Thoracic aorta (tissue), 2 donors: ENCODE data around the gene CCDC141. TPM values are rescaled to one million over a fixed set of nuclear protein-coding genes. Genes with fewer than 3 reads are reported as not detected.
"Not testable (repeated sequence)": the region's sequence is repeated elsewhere in the genome, so short reads cannot be mapped to it uniquely, and the experiment has no call there.

ENCODE experiments used
- ATAC-seq: fragments of 150-250 bp; one replicate; pipeline ENCODE4 v1.8.0; 2017; ENCODE audit warnings: low read depth; ENCODE audit not compliant: insufficient number of reproducible peaks, low FRiP score
- DNase-seq: peaks from one replicate; pipeline ENCODE4 v3.0.0-alpha.2; 2020; ENCODE audit warnings: low spot score
- H3K27ac ChIP-seq, 2 donors: fragments of 200-600 bp; sonication (generic); 1 replicate in 1 of 2; 2 replicates in 1 of 2; pipeline ENCODE4 v1.5.1; 2016; ENCODE audit warnings: mild to moderate bottlenecking in 2 of 2, moderate library complexity in 2 of 2
- H3K27me3 ChIP-seq: fragments of 200-600 bp; sonication (generic); replicated peaks from 2 replicates; pipeline ENCODE4 v1.6.0; 2016; ENCODE audit warnings: mild to moderate bottlenecking; ENCODE audit not compliant: insufficient read depth
- H3K36me3 ChIP-seq: fragments of 200-600 bp; sonication (generic); one replicate; pipeline ENCODE4 v1.5.1; 2016
- H3K4me1 ChIP-seq, 2 donors: fragments of 200-600 bp; sonication (generic); 1 replicate in 1 of 2; 2 replicates in 1 of 2; pipeline versions ENCODE4 v1.5.1 to v1.6.0; 2016; ENCODE audit warnings: low read depth in 2 of 2, mild to moderate bottlenecking in 1 of 2; ENCODE audit not compliant: control insufficient read depth in 1 of 2
- H3K4me3 ChIP-seq: fragments of 200-600 bp; sonication (generic); 2 replicates; pipeline ENCODE4 v1.5.1; 2016; ENCODE audit warnings: mild to moderate bottlenecking
- H3K9me3 ChIP-seq: fragments of 200-600 bp; sonication (generic); 2 replicates; pipeline ENCODE4 v1.5.1; 2016
- CTCF ChIP-seq: fragments of 200-600 bp; sonication (generic); IDR thresholded peaks from one replicate; pipeline ENCODE4 v1.5.1; 2019; ENCODE audit warnings: antibody characterized with exemption
- total RNA-seq, 2 donors: library from RNA; depleted of rRNA; stranded (reverse); fragments of >200 nt; gene quantifications; one replicate each; pipeline versions ENCODE4 v1.1.0 to v1.2.3, GENCODE V29; 2016

CCDC141 gene
- total RNA-seq, 2 donors from 2014 or later, result 2.4 to 4.8 TPM

GRCh38 chr2:179021258-179021657 lies 28.7 kb downstream of the CCDC141 start:
- DNase-seq (no peak), ATAC-seq (no peak)
- no peaks in the 10 kb centered on the region for H3K27me3 ChIP-seq
- H3K4me3 ChIP-seq, result no peak overlapping the region
- H3K9me3 ChIP-seq, result no peaks in the 10 kb centered on the region
- peaks cover 0 to 5% of the 10 kb centered on the region in 2 donors for H3K4me1 ChIP-seq
- no peak for TF ChIP-seq CTCF
- no peaks in the 10 kb centered on the region for H3K36me3 ChIP-seq
- no peak overlapping the region for H3K27ac ChIP-seq

- peaks cover 0 to 5% of the 10 kb centered on the region in 2 donors for H3K4me1 ChIP-seq
- no peaks in the 10 kb centered on the region for H3K27me3 ChIP-seq
- DNase-seq (no peak), ATAC-seq (no peak)
- TF ChIP-seq CTCF, result no peak
- H3K9me3 ChIP-seq, result no peaks in the 10 kb centered on the region
- no peak overlapping the region for H3K27ac ChIP-seq
- no peak overlapping the region for H3K4me3 ChIP-seq
- no peaks in the 10 kb centered on the region for H3K36me3 ChIP-seq
Measured at GRCh38 chr2:179020156-179020750, 29.7 kb downstream of the CCDC141 start.

GRCh38 chr2:179019260-179019659 lies 30.7 kb downstream of the CCDC141 start:
- H3K4me3 ChIP-seq, result no peak overlapping the region
- no peaks in the 10 kb centered on the region for H3K9me3 ChIP-seq
- no peaks in the 10 kb centered on the region for H3K36me3 ChIP-seq
- H3K27me3 ChIP-seq, result no peaks in the 10 kb centered on the region
- ATAC-seq (no peak), DNase-seq (no peak)
- TF ChIP-seq CTCF, result no peak
- H3K27ac ChIP-seq, result no peak overlapping the region
- H3K4me1 ChIP-seq, result peaks cover 0 to 5% of the 10 kb centered on the region in 2 donors

DNA sequence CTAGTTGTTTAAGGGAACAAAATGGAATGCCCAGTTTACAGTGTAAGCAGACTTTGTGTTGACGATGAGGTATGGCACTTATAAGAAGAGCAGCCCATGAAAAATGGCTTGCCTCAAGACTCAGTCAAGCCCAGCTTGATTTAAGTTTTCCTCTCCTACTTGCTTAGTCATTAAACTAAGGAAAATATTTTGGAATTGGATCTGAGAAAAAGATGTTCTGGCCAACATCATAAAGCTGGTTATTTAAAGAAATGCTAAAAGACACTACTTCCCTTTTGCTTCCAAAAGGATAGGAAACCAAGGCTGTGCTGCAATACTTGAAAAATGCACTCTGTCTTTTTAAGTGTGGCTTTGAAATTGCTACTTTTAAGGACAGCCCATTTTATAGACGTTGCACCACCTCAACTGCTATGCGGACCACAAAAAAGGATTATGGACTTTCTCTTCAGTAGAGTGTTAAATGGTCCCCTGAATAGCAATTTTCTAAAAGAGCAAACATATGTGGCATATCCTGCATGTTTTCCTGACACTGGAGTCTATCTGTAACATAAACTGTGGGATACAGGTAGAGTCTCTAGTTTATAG lies 32.1 kb downstream of the CCDC141 start:
- Histone ChIP-seq H3K4me1 (peaks cover 0 to 5% of the 10 kb centered on the region in 2 donors), H3K9me3 (no peaks in the 10 kb centered on the region), H3K27ac (no peak overlapping the region), H3K4me3 (no peak overlapping the region), H3K36me3 (no peaks in the 10 kb centered on the region), H3K27me3 (no peaks in the 10 kb centered on the region)
- ATAC-seq (no peak), DNase-seq (no peak)
- TF ChIP-seq CTCF, result no peak

GRCh38 chr2:179014189-179014588 lies 35.7 kb downstream of the CCDC141 start:
- not testable (repeated sequence) for H3K36me3 ChIP-seq, H3K9me3 ChIP-seq, H3K27me3 ChIP-seq, H3K27ac ChIP-seq, H3K4me1 ChIP-seq, H3K4me3 ChIP-seq, ATAC-seq, DNase-seq

DNA sequence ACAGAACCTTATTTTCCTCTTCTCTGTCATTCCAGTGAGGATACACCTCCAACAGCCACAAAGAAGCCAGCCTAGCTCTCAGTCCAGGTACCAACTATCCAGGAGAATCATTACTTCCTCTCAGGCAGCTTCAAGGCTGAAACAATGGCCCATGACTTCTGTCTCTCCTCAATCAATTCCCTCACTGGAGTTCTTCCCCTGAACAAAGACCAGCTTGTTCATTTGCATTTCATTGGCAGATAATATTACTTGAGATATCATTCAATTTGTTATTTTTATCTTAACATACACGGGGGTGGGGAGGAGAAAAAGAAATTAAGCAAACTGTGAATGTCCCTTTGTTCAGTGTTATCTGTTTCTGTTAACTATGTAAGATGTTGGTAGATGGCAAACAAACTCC lies 44.0 kb downstream of the CCDC141 start:
- Histone ChIP-seq H3K9me3 (no peaks in the 10 kb centered on the region), H3K4me1 (no peaks in the 10 kb centered on the region), H3K27me3 (no peaks in the 10 kb centered on the region), H3K27ac (no peak overlapping the region), H3K36me3 (no peaks in the 10 kb centered on the region), H3K4me3 (no peak overlapping the region)
- ATAC-seq (no peak), DNase-seq (no peak)
- no peak for TF ChIP-seq CTCF
